Gastroesophageal sphincter (tissue), 3 donors: ENCODE results near the gene ALG3.

Source experiments
- CTCF ChIP-seq, 4 experiments: fragments of 200-600 bp in 2 of 4; fragments of 450-650 bp in 2 of 4; sonication (generic) in 1 of 4; IDR thresholded peaks; one replicate each; pipeline ENCODE4 v1.5.1; 2017 to 2019; ENCODE audit warnings: antibody characterized with exemption in 4 of 4, mild to moderate bottlenecking in 2 of 4, moderate library complexity in 2 of 4
- POLR2AphosphoS5 ChIP-seq: sonication (generic); formaldehyde crosslinking; IDR thresholded peaks from one replicate; pipeline ENCODE4 v1.6.1; 2017; ENCODE audit warnings: antibody characterized with exemption

GRCh38 chr3:184240384-184241140 lies 8.2 kb downstream of the ALG3 start:
- TF ChIP-seq CTCF (IDR thresholded peaks at IDR 0.05) (no peak), POLR2AphosphoS5 (no peak)
